Midbrain (tissue), 1 donor: ENCODE results near the gene SOX13.
"Not testable (repeated sequence)": the region's sequence is repeated elsewhere in the genome, so short reads cannot be mapped to it uniquely, and the experiment has no call there.

Experiments
- DNase-seq: peaks from one replicate; lab custom pipeline; 2025; lab: John Stamatoyannopoulos, UW

Gene SOX13

DNA sequence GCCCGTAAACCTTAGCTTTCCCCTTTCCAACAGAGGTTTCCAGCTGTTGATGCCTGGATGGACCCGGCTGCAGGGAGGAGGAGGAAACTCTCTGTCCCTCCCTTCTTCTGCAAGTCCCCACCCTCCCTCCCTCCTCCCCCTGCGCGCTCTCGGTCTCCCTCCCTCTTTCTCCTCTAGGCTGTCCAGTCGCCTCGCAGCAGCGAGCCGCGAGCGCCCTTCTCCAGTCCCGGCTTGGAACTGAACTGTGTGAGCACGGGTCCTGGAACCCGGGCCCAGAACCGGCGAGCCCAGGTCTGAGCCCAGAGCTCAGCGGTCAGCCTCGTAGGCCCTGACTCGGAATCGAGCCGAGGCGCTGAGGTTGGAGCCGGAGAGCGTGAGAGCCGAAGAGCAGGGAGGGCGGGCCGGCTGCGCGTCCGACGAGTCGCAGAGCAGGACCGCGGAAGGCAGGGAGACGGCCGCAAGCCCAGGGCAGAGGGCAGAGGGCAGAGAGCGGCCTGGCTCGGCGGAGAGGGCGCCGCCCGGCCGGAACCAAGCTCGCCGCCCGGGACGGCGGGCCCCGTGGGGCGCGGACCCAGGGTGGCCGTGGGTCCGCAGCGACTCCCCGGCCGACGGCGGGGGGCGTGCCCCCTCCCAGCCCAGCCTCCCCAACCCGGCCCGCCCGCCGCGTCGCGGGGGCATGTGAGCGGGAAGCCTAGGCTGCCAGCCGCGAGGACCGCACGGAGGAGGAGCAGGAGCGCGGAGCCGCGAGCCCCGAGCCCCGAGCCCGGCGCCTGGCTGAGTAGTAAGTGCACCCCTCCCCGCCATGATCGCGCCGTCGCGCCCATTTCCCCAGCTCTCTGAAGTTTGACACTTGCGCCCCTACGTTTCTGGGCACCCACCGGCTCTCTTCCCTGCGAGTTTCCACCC lies at the start of gene SOX13:
TSS of gene SOX13 (plus strand) at position 185 of the 906 bp plus-strand sequence. CDS start 39,801 bp downstream, outside the sequence.
- peak; percentile 89 for DNase-seq

DNA sequence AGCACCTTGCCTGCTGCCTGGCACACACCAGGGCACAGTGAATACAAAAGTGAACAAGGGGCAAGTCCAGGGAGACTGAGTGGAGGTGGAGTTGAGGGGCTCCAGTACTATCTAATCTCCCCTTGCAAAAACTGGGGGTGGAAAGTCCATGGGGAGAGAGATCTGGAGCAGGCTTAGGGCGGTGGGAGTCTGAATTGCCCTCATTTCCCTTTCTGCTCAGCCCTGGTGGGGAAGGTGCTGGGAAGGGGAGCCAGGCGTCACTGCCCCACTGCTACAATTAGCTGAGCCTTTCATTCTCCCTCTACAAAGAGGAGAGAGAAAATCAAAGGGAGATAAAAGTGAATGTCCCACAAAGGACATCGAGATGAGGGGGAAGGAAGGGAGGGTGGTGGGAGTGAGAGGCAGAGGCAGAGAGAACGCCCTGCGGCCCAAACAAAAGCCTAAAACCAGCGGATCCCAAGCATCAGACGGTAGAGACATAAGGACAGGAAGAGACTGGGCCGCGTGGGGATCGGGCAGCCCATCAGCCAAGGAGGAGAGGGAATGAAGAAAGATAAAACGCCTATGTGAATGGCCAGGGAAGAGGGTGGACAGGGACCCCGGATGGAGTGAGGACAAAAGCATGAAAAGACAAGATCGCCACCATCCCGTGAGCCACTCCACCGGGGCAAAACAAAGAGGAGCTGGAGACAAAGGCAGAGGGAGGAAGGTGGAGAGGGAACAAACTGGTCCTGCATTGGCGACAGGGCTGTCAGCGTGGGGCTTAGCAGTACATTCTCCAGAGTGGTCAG lies 46.8 kb upstream of the SOX13 start:
- DNase-seq: no peak

DNA sequence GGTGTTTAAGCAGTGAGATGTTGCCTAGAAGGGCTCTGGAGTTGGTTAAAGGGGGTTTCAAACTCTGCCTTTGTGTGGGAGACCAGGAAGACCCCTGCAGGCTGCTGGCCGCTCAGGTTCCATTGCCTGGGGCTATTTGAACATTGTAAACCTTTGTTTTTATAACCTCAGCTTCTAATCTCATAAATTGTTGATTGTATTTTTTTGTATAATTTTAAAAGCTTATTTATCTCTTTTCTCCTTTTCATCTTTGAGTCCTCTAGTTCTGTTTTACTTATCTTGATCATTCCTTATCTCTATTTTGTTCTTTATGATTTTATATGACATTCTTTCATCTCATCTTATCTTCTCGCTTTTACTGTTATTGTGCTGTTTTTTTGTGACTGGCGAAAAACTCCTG lies 45.5 kb upstream of the SOX13 start:
- DNase-seq: no peak

DNA sequence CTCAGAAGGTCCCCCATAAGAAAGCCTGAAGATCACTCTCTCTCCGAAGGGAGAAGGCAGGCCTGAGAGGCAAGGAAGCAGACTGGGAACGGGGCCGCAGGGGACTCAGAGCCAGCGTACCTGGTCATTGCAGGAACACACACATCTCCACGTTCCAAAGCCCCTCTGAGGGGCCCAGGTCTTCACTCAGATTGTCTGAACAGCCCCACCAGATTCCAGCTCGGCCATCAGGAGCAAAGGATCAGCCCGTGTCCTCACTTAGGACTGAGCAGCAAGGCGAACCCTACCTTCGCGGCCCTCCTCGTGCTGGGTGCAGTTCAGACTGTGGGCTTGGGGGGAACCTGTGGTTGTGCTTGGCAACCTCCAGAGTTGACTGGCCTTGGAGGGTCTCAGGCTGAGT lies 43.9 kb upstream of the SOX13 start:
- no peak for DNase-seq

DNA sequence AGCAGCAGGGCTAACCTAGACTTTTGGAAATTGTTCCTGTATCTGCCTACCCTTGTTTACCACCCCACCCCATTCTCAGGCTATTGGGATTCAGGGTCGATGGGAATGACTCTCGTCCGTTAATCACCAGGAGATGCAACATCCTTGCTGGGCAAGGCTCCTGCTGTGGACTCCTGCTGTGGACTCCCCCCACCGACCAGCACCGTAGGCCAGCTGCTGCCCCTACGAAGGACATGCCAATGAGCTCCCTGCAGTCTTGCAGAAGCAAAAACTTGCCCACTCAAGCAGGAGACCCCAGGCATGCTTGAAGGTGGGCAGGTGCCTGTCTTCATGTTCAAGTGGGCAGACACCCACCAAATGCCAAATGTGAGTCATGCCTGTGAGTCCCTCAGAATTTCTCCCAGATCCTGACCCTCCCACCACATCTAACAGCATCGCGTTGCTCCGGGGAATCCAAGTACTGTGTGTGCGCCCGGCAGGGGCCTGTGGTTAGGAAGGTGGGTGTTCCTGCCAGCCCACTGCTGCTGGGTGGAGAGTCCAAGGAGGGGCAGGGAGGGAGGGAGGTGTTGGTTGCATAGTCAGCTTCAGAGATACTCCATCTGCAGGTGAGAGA lies 41.7 kb upstream of the SOX13 start:
- no peak for DNase-seq

DNA sequence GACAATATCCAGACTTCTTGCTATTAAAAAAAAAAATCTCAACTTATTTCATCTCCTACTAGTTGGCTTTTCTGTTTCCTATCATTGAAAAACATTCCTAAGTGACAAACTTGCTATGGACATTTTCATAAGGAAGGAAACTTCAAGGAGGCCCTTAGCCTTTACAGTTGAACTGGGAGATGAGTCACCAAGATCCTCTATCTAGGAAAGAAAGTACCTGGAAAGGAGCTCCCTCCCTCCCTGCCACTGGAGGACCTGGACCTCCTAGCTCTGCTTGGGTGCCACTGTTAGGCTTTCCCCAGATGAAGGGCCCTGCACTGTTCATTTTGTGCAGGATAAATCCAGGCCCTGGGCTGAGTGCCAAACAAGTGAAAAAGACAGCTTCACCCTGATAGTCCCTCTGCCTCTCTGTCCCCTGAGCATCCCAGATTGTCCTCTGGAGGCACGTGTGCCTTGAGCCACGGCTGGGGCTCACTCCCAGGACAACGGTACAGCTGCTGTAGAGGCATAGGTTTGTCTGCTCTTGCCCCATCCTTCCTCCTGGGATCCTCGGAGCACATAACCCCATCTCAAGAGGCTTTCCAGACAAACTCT lies 40.2 kb upstream of the SOX13 start:
- no peak for DNase-seq

DNA sequence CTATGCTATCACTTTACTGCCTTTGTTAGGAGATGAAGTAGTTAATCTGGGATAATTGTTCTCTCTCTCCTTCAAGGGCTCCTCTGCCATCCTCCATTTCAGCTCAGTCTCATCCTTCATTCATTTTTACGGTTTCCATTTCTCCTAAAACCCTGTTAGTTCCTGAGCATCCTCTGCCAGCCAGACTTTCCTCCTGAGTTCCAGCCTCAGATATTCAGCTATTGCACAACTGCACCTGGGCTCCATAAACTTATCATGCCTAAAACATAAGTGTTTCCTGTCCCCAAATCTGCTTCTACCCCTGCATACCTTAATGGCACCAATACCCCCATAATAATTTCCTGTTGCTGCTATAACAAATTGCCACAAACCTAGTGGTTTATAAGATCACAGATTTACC lies 39.6 kb upstream of the SOX13 start:
- DNase-seq: no peak

DNA sequence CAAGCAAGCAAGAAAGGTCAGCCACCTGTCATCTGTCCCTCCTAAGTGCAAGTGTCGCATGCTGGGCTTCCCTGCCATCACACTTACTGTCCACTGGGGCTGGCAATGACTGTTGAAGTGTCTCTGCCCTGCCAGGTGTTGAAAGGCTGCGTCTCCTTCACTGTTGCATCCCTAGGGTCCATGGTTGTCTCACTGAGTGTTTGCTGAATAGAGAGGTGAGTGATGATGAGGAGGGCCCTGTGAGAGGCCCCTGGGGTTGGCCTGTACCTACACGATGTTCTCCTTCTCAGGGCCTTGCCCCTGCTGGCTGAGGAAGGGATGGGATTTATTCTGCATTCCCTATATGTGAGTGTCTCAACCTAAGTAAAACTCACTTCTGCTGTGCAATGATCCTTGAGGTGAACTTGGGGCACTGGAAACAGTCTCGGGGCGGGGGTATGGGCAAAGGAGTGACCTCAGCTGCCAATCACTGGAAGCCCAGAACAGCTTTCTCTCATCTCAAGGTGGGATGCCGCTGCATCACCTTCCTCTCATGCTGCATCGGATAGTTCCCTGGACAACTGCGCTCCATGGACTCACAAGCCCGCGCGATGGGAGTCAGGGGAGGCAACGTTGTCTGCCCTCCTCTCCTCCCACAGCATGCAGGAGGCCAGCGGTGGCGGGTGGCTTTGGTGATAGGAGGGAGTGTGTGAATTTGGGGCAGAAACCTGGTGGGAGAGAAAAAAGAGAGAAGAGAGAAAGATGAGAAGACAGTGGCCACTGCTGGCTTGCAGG lies 35.8 kb upstream of the SOX13 start:
- no peak for DNase-seq

DNA sequence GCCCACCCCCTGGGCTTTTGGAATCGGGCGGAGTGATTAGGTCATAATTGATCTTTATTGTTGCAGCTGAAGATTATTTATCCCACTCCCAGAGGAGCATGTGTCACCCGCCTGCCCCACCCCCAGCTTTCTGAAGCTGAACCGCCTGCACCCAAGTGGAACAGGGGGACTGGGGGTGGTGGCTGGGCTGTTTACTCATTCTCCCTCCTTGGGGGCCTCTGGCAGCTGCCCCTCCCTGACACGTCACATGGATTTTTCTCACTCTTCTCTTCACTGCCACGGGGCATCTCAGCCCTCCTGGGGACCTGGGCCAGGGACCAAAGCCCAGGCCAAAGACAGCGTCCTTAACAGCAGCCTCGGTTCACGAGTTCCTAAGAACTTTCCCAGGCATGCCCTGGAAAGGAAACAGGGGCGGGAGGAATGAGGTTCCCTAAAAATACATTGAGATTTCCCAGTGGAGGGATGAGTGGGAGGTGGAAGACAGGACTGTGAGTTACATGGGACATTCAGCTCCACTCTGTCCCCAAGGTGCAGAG lies 31.6 kb upstream of the SOX13 start:
- DNase-seq: no peak

DNA sequence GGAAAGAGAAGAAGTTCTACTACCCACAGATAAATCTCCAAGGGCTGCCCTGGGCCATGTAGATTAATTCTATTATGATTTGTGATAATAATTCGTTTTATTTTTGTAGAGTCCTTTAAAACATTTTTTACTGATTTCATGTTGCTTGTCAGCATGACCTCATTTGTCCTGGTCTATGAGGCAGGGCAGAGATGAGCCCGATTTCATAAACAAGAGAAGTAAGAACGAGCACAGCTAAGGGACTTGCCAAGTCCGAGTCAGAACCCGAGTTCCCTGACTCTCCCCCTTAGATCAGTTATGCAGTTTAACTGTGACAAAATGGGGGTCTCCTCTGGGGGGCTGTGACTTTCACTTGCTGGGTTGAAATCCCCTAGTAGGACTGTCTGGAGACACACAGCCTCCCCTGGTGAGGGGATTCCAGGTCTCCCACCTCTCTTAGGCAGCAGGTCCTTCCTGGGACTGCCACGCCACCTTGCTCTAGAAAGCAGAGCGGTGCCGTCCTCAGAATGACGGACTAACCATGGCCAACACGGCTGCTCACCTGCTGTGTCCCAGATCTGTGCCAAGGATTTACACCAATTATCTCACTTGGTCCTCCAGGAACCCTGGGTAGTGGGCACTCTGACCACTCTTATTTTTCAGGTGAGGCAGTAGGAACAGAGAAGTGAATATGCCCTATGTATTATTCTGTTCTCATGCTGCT lies 31.0 kb upstream of the SOX13 start:
- no peak for DNase-seq

DNA sequence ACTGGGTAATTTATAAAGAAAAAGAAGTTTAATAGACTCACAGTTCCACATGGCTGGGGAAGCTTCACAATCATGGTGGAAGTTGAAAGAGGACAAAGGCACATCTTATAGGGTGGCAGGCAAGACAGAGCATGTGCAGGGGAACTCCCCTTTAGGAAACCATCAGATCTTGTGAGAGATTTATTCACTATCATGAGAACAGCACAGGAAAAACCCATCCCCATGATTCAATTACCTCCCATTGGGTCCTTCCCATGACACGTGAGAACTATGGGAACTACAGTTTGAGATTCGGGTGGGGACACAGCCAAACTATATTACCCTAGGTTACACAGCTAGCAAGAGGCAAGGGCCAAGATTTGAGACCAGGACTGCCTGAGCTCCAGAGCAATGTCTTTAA lies 30.4 kb upstream of the SOX13 start:
- DNase-seq: no peak

DNA sequence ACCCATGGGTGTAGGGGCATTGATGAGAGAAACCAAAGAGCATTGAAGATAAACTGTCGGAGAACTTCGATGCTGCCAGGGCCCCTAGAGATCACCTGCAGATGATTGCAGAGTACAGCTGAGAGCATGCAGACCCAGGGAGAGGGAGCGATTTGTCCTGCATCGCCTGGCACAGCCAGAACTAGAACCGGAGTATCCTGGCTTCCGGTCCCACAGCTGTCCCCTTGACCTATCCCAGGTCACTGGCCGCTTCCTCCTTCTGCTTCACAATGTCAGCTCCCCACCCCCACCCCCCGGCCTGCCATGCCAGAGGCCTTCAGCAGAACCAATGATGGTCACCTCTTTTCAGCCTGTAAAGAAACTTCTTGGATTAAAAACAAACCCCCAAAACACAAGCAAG lies 29.2 kb upstream of the SOX13 start:
- DNase-seq: no peak

DNA sequence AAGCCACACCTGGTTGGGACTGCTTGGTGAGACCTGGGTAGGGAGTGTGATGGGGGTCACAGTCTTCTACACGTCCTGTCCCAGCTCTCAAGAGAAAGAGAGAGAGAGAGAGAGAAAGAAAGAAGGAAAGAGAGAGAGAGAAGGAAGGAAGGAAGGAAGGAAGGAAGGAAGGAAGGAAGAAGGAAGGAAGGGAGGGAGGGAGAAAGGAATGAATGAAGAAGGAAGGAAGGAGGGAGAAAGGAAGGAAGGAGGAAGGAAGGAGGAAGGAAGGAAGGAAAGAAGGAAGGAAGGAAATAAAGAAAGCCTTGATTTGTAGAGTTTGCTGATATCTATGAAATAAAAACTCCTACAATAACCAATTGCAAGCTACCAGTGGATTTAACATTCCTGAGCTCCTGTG lies 28.5 kb upstream of the SOX13 start:
- no peak for DNase-seq

DNA sequence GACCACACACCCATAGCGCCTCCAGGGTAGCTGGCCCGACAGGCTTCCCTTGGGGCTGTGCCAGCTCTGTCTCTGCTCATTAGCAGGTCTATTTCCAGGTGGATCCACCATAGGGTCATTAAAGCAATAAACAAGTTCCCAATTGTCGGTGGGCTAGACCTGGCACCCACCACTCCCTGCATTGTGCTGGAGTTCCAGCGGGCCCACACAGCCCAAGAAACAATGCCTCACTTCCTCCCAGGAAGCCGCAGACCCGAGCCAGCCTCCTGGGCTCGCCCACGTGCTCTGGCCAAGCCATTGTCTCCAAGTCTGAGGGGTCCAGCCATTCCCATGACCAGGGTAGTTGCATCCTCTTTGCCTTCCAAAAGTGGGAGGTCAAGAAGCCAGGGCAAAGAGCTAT lies 27.5 kb upstream of the SOX13 start:
- DNase-seq: no peak

DNA sequence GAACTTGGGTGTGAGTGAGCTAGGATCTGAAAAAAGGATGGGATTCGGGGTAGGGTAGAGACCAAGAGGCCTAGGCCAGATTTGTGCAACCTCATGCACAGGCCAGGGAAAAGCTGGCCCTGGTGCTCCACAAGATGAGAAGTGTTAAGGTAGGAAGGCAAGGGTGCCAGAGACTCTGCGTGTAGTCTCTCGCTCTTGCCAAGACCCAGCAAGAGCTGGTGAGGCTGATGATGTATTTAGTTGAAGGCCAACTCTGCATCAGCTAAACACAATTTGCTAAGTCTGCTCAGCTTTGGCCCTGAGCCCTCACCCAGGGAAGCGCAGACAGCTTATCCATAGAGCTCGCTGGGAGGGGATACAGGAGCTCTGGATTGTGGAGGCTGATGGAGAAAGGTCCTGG lies 26.6 kb upstream of the SOX13 start:
- DNase-seq: no peak

DNA sequence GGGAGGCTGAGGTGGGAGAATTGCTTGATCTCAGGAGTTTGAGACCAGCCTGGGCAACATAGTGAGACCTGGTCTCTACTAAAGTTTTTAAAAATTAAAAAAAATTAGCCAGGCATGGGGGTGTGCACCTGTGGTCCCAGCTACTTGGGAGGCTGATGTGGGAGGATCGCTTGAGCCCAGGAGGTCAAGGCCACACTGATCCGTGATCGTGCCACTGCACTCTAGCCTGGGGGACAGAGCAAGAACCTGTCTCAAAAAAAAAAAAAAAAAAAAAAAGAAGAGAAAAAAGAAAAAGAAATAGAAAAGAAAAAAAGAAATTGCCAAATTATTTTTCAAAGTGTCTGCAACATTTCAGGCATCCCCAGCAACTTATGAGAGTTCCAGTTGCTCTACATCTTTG lies 24.1 kb upstream of the SOX13 start:
- not testable (repeated sequence) for DNase-seq

DNA sequence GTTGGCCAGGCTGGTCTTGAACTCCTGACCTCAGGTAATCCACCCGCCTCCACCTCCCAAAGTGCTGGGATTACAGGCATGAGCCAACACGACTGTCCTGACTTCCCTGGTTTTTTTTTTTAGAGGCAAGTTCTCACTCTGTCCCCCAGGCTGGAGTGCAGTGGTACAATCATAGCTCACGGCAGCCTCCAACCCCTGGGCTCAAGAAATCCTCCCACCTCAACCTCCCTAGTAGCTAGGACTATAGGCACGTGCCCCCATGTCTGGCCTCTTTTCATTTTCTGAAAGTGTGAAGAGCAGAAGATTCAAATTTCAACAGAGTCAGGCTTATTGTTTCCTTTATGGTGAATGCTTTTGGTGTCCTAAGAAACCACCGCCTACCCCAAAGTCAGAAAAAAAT lies 21.7 kb upstream of the SOX13 start:
- DNase-seq: no peak

DNA sequence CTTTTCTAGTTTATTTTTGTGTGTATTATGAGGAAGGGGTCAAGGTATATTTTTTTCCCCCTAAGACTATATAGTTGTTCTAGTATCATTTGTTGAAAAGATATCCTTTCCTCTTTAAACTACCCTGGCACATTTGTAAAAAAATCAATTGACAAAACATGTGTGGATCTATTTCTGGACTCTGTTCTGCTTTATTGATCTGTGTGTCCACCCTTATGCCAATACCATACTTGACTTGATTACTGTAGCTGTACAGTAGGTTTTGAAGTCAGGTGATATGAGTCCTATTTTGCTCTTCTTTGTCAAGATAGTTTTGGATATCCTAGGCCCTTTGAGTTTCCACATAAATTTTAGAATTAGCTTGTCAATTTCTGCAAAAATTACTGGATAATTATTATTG lies 21.2 kb upstream of the SOX13 start:
- DNase-seq: no peak

DNA sequence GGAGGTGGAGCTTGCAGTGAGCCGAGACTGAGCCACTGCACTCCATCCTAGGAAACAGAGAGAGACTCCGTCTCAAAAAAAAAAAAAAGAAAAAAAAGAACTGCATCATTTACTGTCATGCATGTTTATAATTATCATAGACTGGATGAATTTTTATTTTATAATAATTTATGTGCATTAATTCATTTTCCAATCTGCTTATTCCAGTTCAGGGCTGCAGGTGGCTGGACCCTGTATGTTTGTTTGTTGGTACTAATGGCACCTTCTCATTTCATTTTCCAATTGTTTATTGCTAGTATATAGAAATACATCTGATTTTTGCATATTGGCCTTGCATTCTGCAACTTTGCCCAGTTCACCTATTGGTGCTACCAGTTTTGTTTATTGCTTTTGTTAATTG lies 19.0 kb upstream of the SOX13 start:
- no peak for DNase-seq

DNA sequence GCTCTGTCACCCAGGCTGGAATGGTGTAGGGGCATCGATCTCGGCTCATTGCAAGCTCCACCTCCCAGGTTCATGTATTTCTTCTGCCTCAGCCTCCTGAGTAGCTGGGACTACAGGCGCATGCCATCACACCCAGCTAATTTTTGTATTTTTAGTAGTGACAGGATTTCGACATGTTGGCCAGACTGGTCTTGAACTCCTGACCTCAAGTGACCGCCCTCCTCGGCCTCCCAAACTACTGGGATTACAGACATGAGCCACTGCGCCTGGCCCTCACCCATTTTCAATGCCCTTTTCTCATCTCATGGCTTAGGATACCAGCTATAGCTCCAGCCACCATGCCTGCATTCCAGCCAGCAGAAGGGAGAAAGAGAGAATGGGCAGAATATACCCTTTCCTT lies 12.9 kb upstream of the SOX13 start:
- no peak for DNase-seq

DNA sequence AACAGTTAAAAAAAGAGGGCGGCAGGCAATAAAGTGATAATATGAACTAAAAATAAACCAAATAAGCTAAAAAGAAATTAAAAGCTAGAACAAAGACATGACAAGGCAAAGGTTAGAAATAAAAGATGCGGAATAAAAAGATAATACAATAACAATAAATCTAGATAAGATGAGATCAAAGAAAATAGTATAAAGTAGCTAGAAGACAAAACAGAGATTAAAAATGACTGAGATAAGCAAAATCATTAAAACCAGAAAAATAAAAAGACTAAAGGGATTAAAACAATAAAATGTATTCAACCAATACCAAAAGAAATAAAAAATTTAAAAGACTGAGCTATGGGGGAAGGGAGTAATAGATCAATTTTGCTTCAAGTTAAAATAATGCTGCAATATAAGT lies 10.8 kb upstream of the SOX13 start:
- DNase-seq: no peak
